Liver (tissue), 3 donors: ENCODE measurements around the gene CXCL14.

Source experiments
- EGR1 ChIP-seq, 2 donors: IDR thresholded peaks; 2 replicates each; pipeline ENCODE4 v1.6.1; 2016 to 2018; ENCODE audit warnings: antibody characterized with exemption in 2 of 2, low read depth in 2 of 2
- FOXA1 ChIP-seq: IDR thresholded peaks from 2 replicates; pipeline ENCODE4 v1.6.1; 2016; ENCODE audit warnings: antibody characterized with exemption
- GABPA ChIP-seq, 2 donors: IDR thresholded peaks in 1 of 2; conservative IDR thresholded peaks in 1 of 2; 2 replicates each; pipeline ENCODE4 v1.6.1; 2016; ENCODE audit warnings: antibody characterized with exemption in 2 of 2, mild to moderate bottlenecking in 1 of 2, moderate library complexity in 1 of 2
- NR2F2 ChIP-seq: IDR thresholded peaks from 2 replicates; pipeline ENCODE4 v1.6.1; 2016; ENCODE audit warnings: antibody characterized with exemption
- SP1 ChIP-seq: IDR thresholded peaks from 2 replicates; pipeline ENCODE4 v1.6.1; 2018; ENCODE audit warnings: antibody characterized with exemption, mild to moderate bottlenecking
- TAF1 ChIP-seq: conservative IDR thresholded peaks from 2 replicates; pipeline ENCODE4 v1.6.1; 2016; ENCODE audit warnings: antibody characterized with exemption, mild to moderate bottlenecking
- TF ChIP-seq, protein P1 (sequence below): fragments of 150-350 bp; IDR thresholded peaks from 2 replicates; pipeline ENCODE4 v1.5.1; 2017; ENCODE audit warnings: improper control_type of control experiment, low read depth, low read length; ENCODE audit not compliant: missing input control
- TF ChIP-seq, protein P2 (sequence below): IDR thresholded peaks from 2 replicates; pipeline ENCODE4 v1.6.1; 2016; ENCODE audit warnings: antibody characterized with exemption
- TF ChIP-seq, protein P3 (sequence below): IDR thresholded peaks from 2 replicates; pipeline ENCODE4 v1.6.1; 2016; ENCODE audit warnings: antibody characterized with exemption
- TF ChIP-seq, protein P4 (sequence below): IDR thresholded peaks from 2 replicates; pipeline ENCODE4 v1.6.1; 2016; ENCODE audit warnings: antibody characterized with exemption, mild to moderate bottlenecking
- donor health status: healthy.
- donor health status: healthy.

DNA sequence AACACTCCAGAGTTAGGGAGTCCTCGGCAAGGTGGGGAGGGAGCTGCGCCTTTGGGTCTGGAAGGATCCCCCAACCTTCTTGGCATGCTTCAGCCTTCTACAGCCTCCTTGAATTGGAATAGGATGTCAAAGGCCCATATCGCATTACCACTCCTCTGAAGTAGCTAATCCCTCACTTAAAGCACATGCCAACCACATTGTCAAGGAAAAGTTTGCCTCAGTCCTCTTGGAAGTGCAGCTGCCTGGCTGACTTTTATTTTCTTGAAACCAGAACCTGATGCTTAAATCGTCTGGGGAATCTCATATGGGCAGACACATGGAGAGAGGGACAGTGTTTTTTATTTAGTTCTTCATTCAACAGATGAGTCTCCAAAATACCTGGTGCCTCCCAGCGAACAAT lies 14.5 kb downstream of the CXCL14 start:
- TF ChIP-seq NR2F2, result no peak
- no peak for TF ChIP-seq FOXA1
- no peak for TF ChIP-seq TAF1
- TF ChIP-seq, protein P1, sequence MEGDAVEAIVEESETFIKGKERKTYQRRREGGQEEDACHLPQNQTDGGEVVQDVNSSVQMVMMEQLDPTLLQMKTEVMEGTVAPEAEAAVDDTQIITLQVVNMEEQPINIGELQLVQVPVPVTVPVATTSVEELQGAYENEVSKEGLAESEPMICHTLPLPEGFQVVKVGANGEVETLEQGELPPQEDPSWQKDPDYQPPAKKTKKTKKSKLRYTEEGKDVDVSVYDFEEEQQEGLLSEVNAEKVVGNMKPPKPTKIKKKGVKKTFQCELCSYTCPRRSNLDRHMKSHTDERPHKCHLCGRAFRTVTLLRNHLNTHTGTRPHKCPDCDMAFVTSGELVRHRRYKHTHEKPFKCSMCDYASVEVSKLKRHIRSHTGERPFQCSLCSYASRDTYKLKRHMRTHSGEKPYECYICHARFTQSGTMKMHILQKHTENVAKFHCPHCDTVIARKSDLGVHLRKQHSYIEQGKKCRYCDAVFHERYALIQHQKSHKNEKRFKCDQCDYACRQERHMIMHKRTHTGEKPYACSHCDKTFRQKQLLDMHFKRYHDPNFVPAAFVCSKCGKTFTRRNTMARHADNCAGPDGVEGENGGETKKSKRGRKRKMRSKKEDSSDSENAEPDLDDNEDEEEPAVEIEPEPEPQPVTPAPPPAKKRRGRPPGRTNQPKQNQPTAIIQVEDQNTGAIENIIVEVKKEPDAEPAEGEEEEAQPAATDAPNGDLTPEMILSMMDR, result no peak
- TF ChIP-seq, protein P2, sequence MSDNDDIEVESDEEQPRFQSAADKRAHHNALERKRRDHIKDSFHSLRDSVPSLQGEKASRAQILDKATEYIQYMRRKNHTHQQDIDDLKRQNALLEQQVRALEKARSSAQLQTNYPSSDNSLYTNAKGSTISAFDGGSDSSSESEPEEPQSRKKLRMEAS, result no peak
- TF ChIP-seq, protein P3, sequence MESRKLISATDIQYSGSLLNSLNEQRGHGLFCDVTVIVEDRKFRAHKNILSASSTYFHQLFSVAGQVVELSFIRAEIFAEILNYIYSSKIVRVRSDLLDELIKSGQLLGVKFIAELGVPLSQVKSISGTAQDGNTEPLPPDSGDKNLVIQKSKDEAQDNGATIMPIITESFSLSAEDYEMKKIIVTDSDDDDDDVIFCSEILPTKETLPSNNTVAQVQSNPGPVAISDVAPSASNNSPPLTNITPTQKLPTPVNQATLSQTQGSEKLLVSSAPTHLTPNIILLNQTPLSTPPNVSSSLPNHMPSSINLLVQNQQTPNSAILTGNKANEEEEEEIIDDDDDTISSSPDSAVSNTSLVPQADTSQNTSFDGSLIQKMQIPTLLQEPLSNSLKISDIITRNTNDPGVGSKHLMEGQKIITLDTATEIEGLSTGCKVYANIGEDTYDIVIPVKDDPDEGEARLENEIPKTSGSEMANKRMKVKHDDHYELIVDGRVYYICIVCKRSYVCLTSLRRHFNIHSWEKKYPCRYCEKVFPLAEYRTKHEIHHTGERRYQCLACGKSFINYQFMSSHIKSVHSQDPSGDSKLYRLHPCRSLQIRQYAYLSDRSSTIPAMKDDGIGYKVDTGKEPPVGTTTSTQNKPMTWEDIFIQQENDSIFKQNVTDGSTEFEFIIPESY, result no peak
- no peak for TF ChIP-seq EGR1 (IDR thresholded peaks at IDR 0.05; ENCODE audit: low read depth in 2 of 2)
- TF ChIP-seq SP1, result no peak
- TF ChIP-seq, protein P4, sequence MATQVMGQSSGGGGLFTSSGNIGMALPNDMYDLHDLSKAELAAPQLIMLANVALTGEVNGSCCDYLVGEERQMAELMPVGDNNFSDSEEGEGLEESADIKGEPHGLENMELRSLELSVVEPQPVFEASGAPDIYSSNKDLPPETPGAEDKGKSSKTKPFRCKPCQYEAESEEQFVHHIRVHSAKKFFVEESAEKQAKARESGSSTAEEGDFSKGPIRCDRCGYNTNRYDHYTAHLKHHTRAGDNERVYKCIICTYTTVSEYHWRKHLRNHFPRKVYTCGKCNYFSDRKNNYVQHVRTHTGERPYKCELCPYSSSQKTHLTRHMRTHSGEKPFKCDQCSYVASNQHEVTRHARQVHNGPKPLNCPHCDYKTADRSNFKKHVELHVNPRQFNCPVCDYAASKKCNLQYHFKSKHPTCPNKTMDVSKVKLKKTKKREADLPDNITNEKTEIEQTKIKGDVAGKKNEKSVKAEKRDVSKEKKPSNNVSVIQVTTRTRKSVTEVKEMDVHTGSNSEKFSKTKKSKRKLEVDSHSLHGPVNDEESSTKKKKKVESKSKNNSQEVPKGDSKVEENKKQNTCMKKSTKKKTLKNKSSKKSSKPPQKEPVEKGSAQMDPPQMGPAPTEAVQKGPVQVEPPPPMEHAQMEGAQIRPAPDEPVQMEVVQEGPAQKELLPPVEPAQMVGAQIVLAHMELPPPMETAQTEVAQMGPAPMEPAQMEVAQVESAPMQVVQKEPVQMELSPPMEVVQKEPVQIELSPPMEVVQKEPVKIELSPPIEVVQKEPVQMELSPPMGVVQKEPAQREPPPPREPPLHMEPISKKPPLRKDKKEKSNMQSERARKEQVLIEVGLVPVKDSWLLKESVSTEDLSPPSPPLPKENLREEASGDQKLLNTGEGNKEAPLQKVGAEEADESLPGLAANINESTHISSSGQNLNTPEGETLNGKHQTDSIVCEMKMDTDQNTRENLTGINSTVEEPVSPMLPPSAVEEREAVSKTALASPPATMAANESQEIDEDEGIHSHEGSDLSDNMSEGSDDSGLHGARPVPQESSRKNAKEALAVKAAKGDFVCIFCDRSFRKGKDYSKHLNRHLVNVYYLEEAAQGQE, result no peak
- no peak for TF ChIP-seq GABPA (IDR thresholded peaks at IDR 0.05 in 1 of 2, conservative IDR thresholded peaks at IDR 0.05 in 1 of 2)
